Tibial artery (tissue), 4 donors: Measurements from ENCODE around the gene SWT1.

ENCODE experiments used
- DNase-seq, 2 donors: peaks; one replicate each; pipeline ENCODE4 v3.0.0-alpha.2; 2019
- H3K27ac ChIP-seq, 2 donors: fragments of 200-600 bp; sonication (generic) in 1 of 2; 1 replicate in 1 of 2; 2 replicates in 1 of 2; pipeline ENCODE4 v1.5.1; 2018 to 2019; ENCODE audit warnings: mild to moderate bottlenecking in 1 of 2
- H3K27me3 ChIP-seq, 2 donors: fragments of 200-600 bp; sonication (generic) in 1 of 2; one replicate each; pipeline versions ENCODE4 v1.5.1 to v1.6.0; 2016 to 2019
- H3K36me3 ChIP-seq, 3 donors: fragments of 200-600 bp; sonication (generic) in 2 of 3; one replicate each; pipeline ENCODE4 v1.5.1; 2016 to 2019; ENCODE audit warnings: mild to moderate bottlenecking in 2 of 3
- H3K4me1 ChIP-seq, 4 donors: fragments of 200-600 bp; sonication (generic) in 2 of 4; 1 replicate in 3 of 4; 2 replicates in 1 of 4; pipeline ENCODE4 v1.5.1; 2016 to 2019
- H3K4me3 ChIP-seq, 2 donors: fragments of 200-600 bp; sonication (generic) in 1 of 2; 1 replicate in 1 of 2; 2 replicates in 1 of 2; pipeline ENCODE4 v1.5.1; 2018 to 2019; ENCODE audit warnings: mild to moderate bottlenecking in 2 of 2
- H3K9me3 ChIP-seq, 3 donors: fragments of 200-600 bp; sonication (generic) in 1 of 3; one replicate each; pipeline ENCODE4 v1.5.1; 2016 to 2019
- intact Hi-C: fragments of 100-400 bp; cut with DNase I; formaldehyde crosslinking; loops from one replicate; pipeline ENCODE4 v1.15.0; 2023; ENCODE audit warnings: low total_unique reads
- TF ChIP-seq, protein P1 (sequence below), 2 experiments: fragments of 200-600 bp in 1 of 2; fragments of 450-650 bp in 1 of 2; IDR thresholded peaks; one replicate each; pipeline ENCODE4 v1.5.1; 2017 to 2019; ENCODE audit warnings: antibody characterized with exemption in 2 of 2, mild to moderate bottlenecking in 1 of 2, moderate library complexity in 1 of 2

SWT1 gene

DNA sequence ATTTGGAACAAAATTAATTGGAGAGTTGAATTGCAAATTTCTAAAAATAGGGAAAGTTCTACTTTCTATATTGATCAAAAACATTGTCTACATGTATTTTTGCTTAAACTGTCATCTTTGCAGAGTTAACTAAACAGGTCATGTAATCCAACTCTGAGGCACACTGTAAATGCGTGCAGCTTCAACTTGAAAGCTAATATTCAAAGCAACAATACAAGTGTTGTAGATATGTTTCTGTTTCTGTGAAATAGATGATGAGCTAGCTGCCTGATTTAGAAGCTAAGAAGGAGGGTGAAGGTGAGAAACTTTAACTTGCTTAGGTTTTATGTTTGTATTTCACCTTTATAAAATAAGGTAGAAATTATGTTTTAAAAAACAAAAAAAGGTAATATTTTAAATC lies 82.9 kb downstream of the SWT1 start:
- TF ChIP-seq, protein P1, sequence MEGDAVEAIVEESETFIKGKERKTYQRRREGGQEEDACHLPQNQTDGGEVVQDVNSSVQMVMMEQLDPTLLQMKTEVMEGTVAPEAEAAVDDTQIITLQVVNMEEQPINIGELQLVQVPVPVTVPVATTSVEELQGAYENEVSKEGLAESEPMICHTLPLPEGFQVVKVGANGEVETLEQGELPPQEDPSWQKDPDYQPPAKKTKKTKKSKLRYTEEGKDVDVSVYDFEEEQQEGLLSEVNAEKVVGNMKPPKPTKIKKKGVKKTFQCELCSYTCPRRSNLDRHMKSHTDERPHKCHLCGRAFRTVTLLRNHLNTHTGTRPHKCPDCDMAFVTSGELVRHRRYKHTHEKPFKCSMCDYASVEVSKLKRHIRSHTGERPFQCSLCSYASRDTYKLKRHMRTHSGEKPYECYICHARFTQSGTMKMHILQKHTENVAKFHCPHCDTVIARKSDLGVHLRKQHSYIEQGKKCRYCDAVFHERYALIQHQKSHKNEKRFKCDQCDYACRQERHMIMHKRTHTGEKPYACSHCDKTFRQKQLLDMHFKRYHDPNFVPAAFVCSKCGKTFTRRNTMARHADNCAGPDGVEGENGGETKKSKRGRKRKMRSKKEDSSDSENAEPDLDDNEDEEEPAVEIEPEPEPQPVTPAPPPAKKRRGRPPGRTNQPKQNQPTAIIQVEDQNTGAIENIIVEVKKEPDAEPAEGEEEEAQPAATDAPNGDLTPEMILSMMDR (IDR thresholded peaks at IDR 0.05), result no peak
- no peak for DNase-seq

DNA sequence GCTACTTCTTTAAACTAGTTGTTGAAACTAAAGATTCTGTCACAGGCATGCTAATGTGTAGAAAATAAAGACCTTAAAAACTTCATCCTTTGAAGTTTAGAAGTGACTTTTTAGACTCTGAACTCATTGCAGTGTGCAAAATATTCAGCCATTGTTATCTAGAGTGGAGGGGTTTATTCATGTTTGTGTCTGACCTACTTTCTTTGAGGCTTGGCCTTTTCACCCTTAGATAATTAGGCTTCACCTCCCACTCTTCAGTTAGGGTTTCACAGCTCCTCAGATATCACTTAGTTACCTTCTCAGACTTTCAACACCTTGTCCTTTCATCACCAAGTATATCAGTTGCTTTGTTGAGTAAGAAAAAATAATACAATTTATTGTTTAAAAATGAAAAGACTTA lies 84.2 kb downstream of the SWT1 start:
- H3K4me3 ChIP-seq, result no peak overlapping the region
- no peaks in the 10 kb centered on the region for H3K36me3 ChIP-seq
- TF ChIP-seq, protein P1 (IDR thresholded peaks at IDR 0.05), result no peak
- no peaks in the 10 kb centered on the region for H3K9me3 ChIP-seq
- H3K27me3 ChIP-seq, result no peaks in the 10 kb centered on the region
- intact Hi-C loops, result no loop called here
- H3K27ac ChIP-seq, result no peak overlapping the region
- no peaks in the 10 kb centered on the region for H3K4me1 ChIP-seq
- no peak for DNase-seq

More for the DNA sequence above, 82.9 kb downstream of the SWT1 start:
- Histone ChIP-seq H3K4me1 (no peaks in the 10 kb centered on the region), H3K4me3 (no peak overlapping the region), H3K9me3 (no peaks in the 10 kb centered on the region), H3K27ac (no peak overlapping the region), H3K36me3 (peaks cover 0 to 4% (median 0%) of the 10 kb centered on the region in 3 donors), H3K27me3 (no peaks in the 10 kb centered on the region)
- intact Hi-C loops, result no loop called here

DNA sequence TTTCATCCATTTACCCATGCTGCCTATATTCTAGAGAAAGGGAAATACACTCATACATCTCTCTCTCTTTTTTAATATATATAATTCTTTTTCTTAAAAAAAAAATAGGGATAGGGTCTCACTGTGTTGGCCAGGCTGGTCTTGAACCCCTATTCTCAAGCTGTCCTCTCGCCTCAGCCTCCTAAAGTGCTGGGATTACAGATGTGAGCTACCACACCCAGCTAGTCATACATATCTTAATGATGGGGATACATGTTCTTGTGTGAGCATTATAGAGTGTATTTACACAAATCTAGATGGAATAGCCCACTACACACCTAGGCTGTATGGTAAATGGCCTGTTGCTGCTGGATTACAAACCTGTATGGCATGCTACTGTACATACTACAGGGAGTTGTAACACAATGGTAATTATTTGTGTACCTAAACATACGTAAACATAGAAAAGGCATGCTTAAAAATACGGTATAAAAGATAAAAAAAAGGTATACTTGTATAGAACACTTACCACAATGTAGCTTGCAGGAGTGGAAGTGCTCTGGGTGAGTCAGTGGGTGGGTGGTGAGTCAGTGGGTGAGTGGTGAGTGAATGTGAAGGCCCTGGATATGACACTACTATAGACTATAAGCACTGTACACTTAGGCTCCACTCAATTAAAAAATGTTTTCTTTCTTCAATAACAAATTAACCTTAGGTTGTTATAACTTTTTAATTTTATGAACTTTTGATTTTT lies 87.2 kb downstream of the SWT1 start:
- TF ChIP-seq, protein P1 (IDR thresholded peaks at IDR 0.05), result no peak
- no peak for DNase-seq
- Histone ChIP-seq H3K4me1 (no peaks in the 10 kb centered on the region), H3K9me3 (no peaks in the 10 kb centered on the region), H3K27me3 (no peaks in the 10 kb centered on the region), H3K27ac (no peak overlapping the region), H3K36me3 (no peaks in the 10 kb centered on the region), H3K4me3 (no peak overlapping the region)
- intact Hi-C loops, result no loop called here

DNA sequence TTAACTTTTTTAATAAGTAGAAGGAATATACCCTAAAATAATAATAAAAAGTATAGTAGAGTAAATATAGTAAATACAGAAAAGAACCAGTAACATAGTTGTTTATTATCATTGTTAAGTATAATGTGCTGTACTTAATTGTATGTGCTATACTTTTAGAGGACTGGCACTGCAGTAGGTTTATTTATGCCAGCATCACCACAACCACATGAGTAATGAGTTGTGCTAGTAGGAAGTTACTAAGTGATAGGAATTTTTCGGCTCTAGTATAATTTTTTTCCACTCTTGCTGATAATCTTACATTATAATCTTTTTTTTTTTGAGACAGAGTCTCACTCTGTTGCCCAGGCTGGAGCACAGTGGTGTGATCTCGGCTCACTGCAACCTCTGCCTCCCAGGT lies 88.5 kb downstream of the SWT1 start:
- Histone ChIP-seq H3K4me3 (no peak overlapping the region), H3K4me1 (no peaks in the 10 kb centered on the region), H3K36me3 (no peaks in the 10 kb centered on the region), H3K27ac (no peak overlapping the region), H3K9me3 (no peaks in the 10 kb centered on the region), H3K27me3 (no peaks in the 10 kb centered on the region)
- DNase-seq, result no peak
- TF ChIP-seq, protein P1 (IDR thresholded peaks at IDR 0.05), result no peak
- intact Hi-C loops, result no loop called here

DNA sequence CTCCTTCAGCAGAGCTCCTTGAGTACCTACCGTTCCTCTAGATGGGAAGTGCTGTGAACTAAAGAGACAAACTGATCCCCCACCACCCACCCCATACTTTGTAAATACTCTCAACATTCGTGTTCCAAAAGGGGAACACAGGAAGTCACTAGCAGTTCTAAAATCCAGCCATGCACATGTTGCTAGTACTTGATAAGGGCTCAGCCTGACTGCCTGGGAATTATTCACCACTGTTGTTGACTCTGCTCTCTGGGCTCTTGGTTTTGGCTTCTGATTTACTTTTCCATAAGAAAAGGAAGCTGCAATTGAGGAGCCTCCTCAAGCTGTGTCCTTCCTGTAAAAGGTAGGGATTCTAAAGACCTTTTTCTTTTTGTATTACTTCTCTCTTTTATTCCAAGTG lies 92.6 kb downstream of the SWT1 start:
- H3K27ac ChIP-seq, result no peak overlapping the region
- intact Hi-C loops, result no loop called here
- H3K4me1 ChIP-seq, result no peaks in the 10 kb centered on the region
- TF ChIP-seq, protein P1 (IDR thresholded peaks at IDR 0.05), result no peak
- no peaks in the 10 kb centered on the region for H3K27me3 ChIP-seq
- no peak overlapping the region for H3K4me3 ChIP-seq
- H3K9me3 ChIP-seq, result no peaks in the 10 kb centered on the region
- no peak for DNase-seq
- no peaks in the 10 kb centered on the region for H3K36me3 ChIP-seq
